Fibroblast of lung (primary cell): ENCODE measurements around the gene ARHGEF19.

Source experiments
- CTCF ChIP-seq, 2 donors: IDR thresholded peaks in 1 of 2; conservative IDR thresholded peaks in 1 of 2; 1 replicate in 1 of 2; 2 replicates in 1 of 2; pipeline ENCODE4 v1.5.1; 2011 to 2012; ENCODE audit warnings: low read length in 2 of 2, control low read depth in 1 of 2, inconsistent platforms in 1 of 2, low read depth in 1 of 2, mild to moderate bottlenecking in 1 of 2
- EZH2 ChIP-seq: IDR thresholded peaks from 2 replicates; pipeline ENCODE4 v1.5.1; 2012; ENCODE audit warnings: low read length, control low read depth, mild to moderate bottlenecking; ENCODE audit errors: missing control alignments

- TF ChIP-seq CTCF (conservative IDR thresholded peaks at IDR 0.05 in 1 of 2, IDR thresholded peaks at IDR 0.05 in 1 of 2; ENCODE audit: low read depth in 1 of 2, low read length in 2 of 2) (no peak), EZH2 (no peak)
Measured at GRCh38 chr1:16167331-16168143, 44.9 kb downstream of the ARHGEF19 start.
